ENCODE measurements around the gene PSMD11. TPM values are rescaled to one million over a fixed set of nuclear protein-coding genes. Genes with fewer than 3 reads are reported as not detected.

PSMD11 gene
- total and polyA plus RNA-seq, 4 donors = 47.8 to 87.9 (median 67.6) TPM

- peaks cover 0 to 17% (median 6%) of the 10 kb centered on the region in 5 donors for H3K4me1 ChIP-seq (ENCODE audit: control insufficient read depth in 5 of 5, insufficient read depth in 5 of 5, low read length in 5 of 5)
- ATAC-seq (ENCODE audit: insufficient read depth, low FRiP score) (no peak), DNase-seq (peak; percentile 64 to 79 (median 78))
- no peak for TF ChIP-seq CTCF (IDR thresholded peaks at IDR 0.05; ENCODE audit: control extremely low read depth, extremely low read depth)
- WGBS, 2 donors = 47 to 53% methylated on average over 45 of the region's 45 CpGs
- H3K27ac ChIP-seq (ENCODE audit: low read depth in 1 of 2, low read length in 1 of 2) = peak overlapping the region; percentile 38 to 51
- no peaks in the 10 kb centered on the region for H3K27me3 ChIP-seq (ENCODE audit: control insufficient read depth in 3 of 3, insufficient read depth in 3 of 3, low read length in 2 of 3)
- H3K9me3 ChIP-seq (ENCODE audit: control insufficient read depth in 4 of 4, insufficient read depth in 3 of 4, low read length in 3 of 4) = no peaks in the 10 kb centered on the region
- no peak overlapping the region for H3K4me3 ChIP-seq
- no peak overlapping the region for H3K9ac ChIP-seq (ENCODE audit: insufficient read depth in 1 of 2, low read length in 2 of 2)
- H3K36me3 ChIP-seq (ENCODE audit: control insufficient read depth in 4 of 4, insufficient read depth in 4 of 4, low read length in 4 of 4) = peaks cover 0 to 8% (median 1%) of the 10 kb centered on the region in 4 donors
Observed at GRCh38 chr17:32495359-32496231, 51.3 kb downstream of the PSMD11 start.

- ATAC-seq (ENCODE audit: insufficient read depth, low FRiP score) = no peak
- 89% methylated on average over 16 of the region's 16 CpGs for WGBS, 2 donors
- peak overlapping the region in 1 of 2 donors; percentile 29 for H3K27ac ChIP-seq (ENCODE audit: low read depth in 1 of 2, low read length in 1 of 2)
- peaks cover 0 to 17% (median 6%) of the 10 kb centered on the region in 5 donors for H3K4me1 ChIP-seq (ENCODE audit: control insufficient read depth in 5 of 5, insufficient read depth in 5 of 5, low read length in 5 of 5)
- H3K4me3 ChIP-seq = no peak overlapping the region
- peaks cover 0 to 8% (median 1%) of the 10 kb centered on the region in 4 donors for H3K36me3 ChIP-seq (ENCODE audit: control insufficient read depth in 4 of 4, insufficient read depth in 4 of 4, low read length in 4 of 4)
- TF ChIP-seq CTCF (IDR thresholded peaks at IDR 0.05; ENCODE audit: control extremely low read depth, extremely low read depth) = no peak
- no peaks in the 10 kb centered on the region for H3K27me3 ChIP-seq (ENCODE audit: control insufficient read depth in 3 of 3, insufficient read depth in 3 of 3, low read length in 2 of 3)
- no peak overlapping the region for H3K9ac ChIP-seq (ENCODE audit: insufficient read depth in 1 of 2, low read length in 2 of 2)
- H3K9me3 ChIP-seq (ENCODE audit: control insufficient read depth in 4 of 4, insufficient read depth in 3 of 4, low read length in 3 of 4) = no peaks in the 10 kb centered on the region
- no peak for DNase-seq
Observed at GRCh38 chr17:32496395-32497073, 52.2 kb downstream of the PSMD11 start.

GRCh38 chr17:32497431-32498205, 53.3 kb downstream of the PSMD11 start:
- peaks cover 0 to 17% (median 6%) of the 10 kb centered on the region in 5 donors for H3K4me1 ChIP-seq (ENCODE audit: control insufficient read depth in 5 of 5, insufficient read depth in 5 of 5, low read length in 5 of 5)
- peaks cover 0 to 8% (median 0%) of the 10 kb centered on the region in 4 donors for H3K36me3 ChIP-seq (ENCODE audit: control insufficient read depth in 4 of 4, insufficient read depth in 4 of 4, low read length in 4 of 4)
- no peak overlapping the region for H3K9ac ChIP-seq (ENCODE audit: insufficient read depth in 1 of 2, low read length in 2 of 2)
- ATAC-seq (ENCODE audit: insufficient read depth, low FRiP score) (no peak), DNase-seq (no peak)
- H3K27ac ChIP-seq (ENCODE audit: low read depth in 1 of 2, low read length in 1 of 2) = no peak overlapping the region
- no peak overlapping the region for H3K4me3 ChIP-seq
- H3K27me3 ChIP-seq (ENCODE audit: control insufficient read depth in 3 of 3, insufficient read depth in 3 of 3, low read length in 2 of 3) = no peaks in the 10 kb centered on the region
- WGBS, 2 donors = 85 to 87% methylated on average over 17 to 18 of the region's 18 CpGs
- no peaks in the 10 kb centered on the region for H3K9me3 ChIP-seq (ENCODE audit: control insufficient read depth in 4 of 4, insufficient read depth in 3 of 4, low read length in 3 of 4)
- no peak for TF ChIP-seq CTCF (IDR thresholded peaks at IDR 0.05; ENCODE audit: control extremely low read depth, extremely low read depth)

Data from lung (tissue), 12 donors.